MM.1S (cell line): ENCODE results near the gene MYH11.

Experiments
- DNase-seq: peaks from one replicate; pipeline ENCODE4 v3.0.0-alpha.2; 2015
- H2AFZ ChIP-seq: fragments of 300-600 bp; sonication (generic); 2 replicates; pipeline ENCODE4 v1.6.0; 2016; ENCODE audit warnings: antibody characterized with exemption, low read length
- H3F3A ChIP-seq: fragments of 300-600 bp; sonication (generic); 2 replicates; pipeline ENCODE4 v1.6.1; 2016; ENCODE audit warnings: mild to moderate bottlenecking, antibody characterized with exemption, low read length, moderate library complexity, mixed read lengths; ENCODE audit not compliant: insufficient read depth
- H3K27ac ChIP-seq: fragments of 300-600 bp; sonication (generic); 2 replicates; pipeline ENCODE4 v1.5.1; 2016; ENCODE audit warnings: mild to moderate bottlenecking, low read length
- H3K27me3 ChIP-seq: fragments of 300-600 bp; sonication (generic); replicated peaks from 2 replicates; pipeline ENCODE4 v1.6.0; 2016; ENCODE audit warnings: low read length; ENCODE audit not compliant: insufficient read depth
- H3K36me3 ChIP-seq: fragments of 300-600 bp; sonication (generic); replicated peaks from 2 replicates; pipeline ENCODE4 v1.6.1; 2016; ENCODE audit warnings: mild to moderate bottlenecking, low read length, mixed read lengths; ENCODE audit not compliant: insufficient read depth
- H3K4me1 ChIP-seq: fragments of 300-600 bp; sonication (generic); 2 replicates; pipeline ENCODE4 v1.6.1; 2016; ENCODE audit warnings: low read length, mixed read lengths
- H3K4me2 ChIP-seq: fragments of 300-600 bp; sonication (generic); 2 replicates; pipeline ENCODE4 v1.6.0; 2016; ENCODE audit warnings: low read depth, low read length
- H3K4me3 ChIP-seq: fragments of 300-600 bp; sonication (generic); 2 replicates; pipeline ENCODE4 v1.5.1; 2016; ENCODE audit warnings: low read length, mixed read lengths
- H3K79me2 ChIP-seq: fragments of 300-600 bp; sonication (generic); 2 replicates; pipeline ENCODE4 v1.6.1; 2016; ENCODE audit warnings: mixed run types, low read length, mixed read lengths
- H3K9ac ChIP-seq: fragments of 300-600 bp; sonication (generic); 2 replicates; pipeline ENCODE4 v1.6.1; 2016; ENCODE audit warnings: low read length, mixed read lengths
- H3K9me2 ChIP-seq: fragments of 300-600 bp; sonication (generic); replicated peaks from 2 replicates; pipeline ENCODE4 v1.6.1; 2016; ENCODE audit warnings: mild to moderate bottlenecking, low read length, mixed read lengths; ENCODE audit not compliant: insufficient read depth
- H3K9me3 ChIP-seq: fragments of 300-600 bp; sonication (generic); replicated peaks from 2 replicates; pipeline ENCODE4 v1.6.1; 2016; ENCODE audit warnings: mild to moderate bottlenecking, low read length, mixed read lengths; ENCODE audit not compliant: insufficient read depth
- H4K20me1 ChIP-seq: fragments of 300-600 bp; sonication (generic); 2 replicates; pipeline ENCODE4 v1.6.1; 2016; ENCODE audit warnings: mild to moderate bottlenecking, low read length, moderate library complexity, mixed read lengths; ENCODE audit not compliant: insufficient read depth
- EZH2 ChIP-seq: fragments of 300-600 bp; sonication (generic); optimal IDR thresholded peaks from 2 replicates; pipeline ENCODE3; 2017; ENCODE audit warnings: low read depth, mild to moderate bottlenecking, antibody characterized with exemption, low read length, mixed read lengths
- EZH2phosphoT487 ChIP-seq: fragments of 300-600 bp; sonication (generic); IDR thresholded peaks from 2 replicates; pipeline ENCODE4 v1.6.1; 2018; ENCODE audit warnings: antibody characterized with exemption, low read length
- TF ChIP-seq, protein P1 (sequence below): fragments of 300-600 bp; sonication (generic); IDR thresholded peaks from 2 replicates; pipeline ENCODE4 v1.5.1; 2016; ENCODE audit warnings: antibody characterized with exemption, low read length, mixed read lengths

The MYH11 gene

DNA sequence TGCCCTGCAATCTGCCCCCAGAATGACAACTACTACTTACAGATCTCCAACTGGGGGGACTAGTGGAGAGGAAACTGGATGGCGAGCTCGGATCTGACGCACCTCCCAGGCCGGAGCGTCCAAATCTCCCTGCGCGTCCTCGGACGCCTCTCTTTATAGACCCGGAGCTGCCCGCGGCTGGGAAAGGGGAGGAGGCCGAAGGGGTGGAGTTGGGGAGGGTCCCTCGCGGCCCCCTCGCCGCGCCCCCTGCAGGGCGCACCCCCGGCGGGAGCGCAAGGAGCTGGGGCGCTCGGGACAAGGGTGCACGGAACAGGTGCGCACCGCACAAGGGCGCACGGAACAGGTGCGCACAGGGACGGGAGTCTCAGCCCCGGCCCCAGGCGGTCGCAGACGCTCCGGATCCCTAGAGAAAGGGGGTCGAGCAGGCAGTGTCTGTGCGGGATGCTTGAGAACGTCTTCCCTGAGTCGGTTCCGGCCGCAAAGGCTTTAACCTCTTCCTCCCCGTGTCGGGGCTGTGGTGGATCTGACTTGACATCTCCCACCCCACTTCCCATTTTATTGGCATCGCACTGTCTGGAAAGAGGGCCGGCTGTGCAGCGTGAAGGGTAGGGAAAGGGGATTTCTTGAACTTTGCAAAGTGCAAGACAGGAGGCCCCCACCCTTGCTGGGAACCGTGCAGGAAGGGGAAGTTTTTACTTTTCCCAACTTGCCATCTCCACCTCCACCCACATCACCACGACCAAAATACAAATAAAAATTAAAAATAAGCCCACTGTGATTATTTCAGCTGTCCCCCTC is at the start of gene MYH11:
Gene MYH11, minus strand, starts transcription at position 128 of the 798 bp plus-strand sequence. CDS start 18,776 bp downstream, outside the sequence.
- Histone ChIP-seq H3K9me2 (no peaks in the 10 kb centered on the region), H3K27ac (peak within 1 kb of the TSS; percentile 36; the same call in 1 of the 2 replicates), H3K9me3 (no peaks in the 10 kb centered on the region), H2AFZ (no peak within 1 kb of the TSS), H3F3A (peaks cover 21% of the 10 kb centered on the region; the same call in 1 of the 2 replicates), H4K20me1 (no peaks in the 10 kb centered on the region), H3K79me2 (no peaks in the 10 kb centered on the region), H3K9ac (no peak within 1 kb of the TSS), H3K27me3 (peaks cover 16% of the 10 kb centered on the region), H3K4me1 (peaks cover 24% of the 10 kb centered on the region), H3K4me3 (peak within 1 kb of the TSS; percentile 16), H3K36me3 (no peaks in the 10 kb centered on the region), H3K4me2 (peak within 1 kb of the TSS; percentile 73)
- TF ChIP-seq EZH2 (no peak), EZH2phosphoT487 (no peak)
- DNase-seq = peak; percentile 12

DNA sequence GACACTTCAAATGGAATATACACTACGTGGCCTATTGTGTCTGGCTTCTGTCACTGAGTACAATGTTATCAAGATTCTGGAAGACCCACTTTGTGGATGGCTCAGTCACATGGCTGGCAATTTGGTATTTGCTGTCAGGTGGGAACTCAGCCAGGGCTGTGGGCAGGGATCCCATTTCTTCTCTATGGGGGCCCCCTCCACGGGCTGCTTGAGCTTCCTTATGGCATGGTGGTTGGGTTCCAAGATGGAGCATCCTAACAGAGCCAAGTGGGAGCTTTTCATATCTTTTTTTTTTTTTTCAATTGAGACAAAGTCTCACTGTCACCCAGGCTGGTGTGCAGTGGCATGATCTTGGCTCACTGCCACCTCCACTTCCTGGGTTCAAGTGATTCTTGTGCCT is 49.6 kb upstream of the MYH11 start:
- H3K4me2 ChIP-seq = no peak overlapping the region
- no peaks in the 10 kb centered on the region for H3K9me2 ChIP-seq
- H3K36me3 ChIP-seq = no peaks in the 10 kb centered on the region
- H3K9ac ChIP-seq = no peak overlapping the region
- no peaks in the 10 kb centered on the region for H3K27me3 ChIP-seq
- H3K4me3 ChIP-seq = no peak overlapping the region
- no peaks in the 10 kb centered on the region for H3K9me3 ChIP-seq
- H3K27ac ChIP-seq = no peak overlapping the region
- no peaks in the 10 kb centered on the region for H3K4me1 ChIP-seq
- no peaks in the 10 kb centered on the region for H3F3A ChIP-seq
- TF ChIP-seq EZH2phosphoT487 = no peak
- TF ChIP-seq, protein P1, sequence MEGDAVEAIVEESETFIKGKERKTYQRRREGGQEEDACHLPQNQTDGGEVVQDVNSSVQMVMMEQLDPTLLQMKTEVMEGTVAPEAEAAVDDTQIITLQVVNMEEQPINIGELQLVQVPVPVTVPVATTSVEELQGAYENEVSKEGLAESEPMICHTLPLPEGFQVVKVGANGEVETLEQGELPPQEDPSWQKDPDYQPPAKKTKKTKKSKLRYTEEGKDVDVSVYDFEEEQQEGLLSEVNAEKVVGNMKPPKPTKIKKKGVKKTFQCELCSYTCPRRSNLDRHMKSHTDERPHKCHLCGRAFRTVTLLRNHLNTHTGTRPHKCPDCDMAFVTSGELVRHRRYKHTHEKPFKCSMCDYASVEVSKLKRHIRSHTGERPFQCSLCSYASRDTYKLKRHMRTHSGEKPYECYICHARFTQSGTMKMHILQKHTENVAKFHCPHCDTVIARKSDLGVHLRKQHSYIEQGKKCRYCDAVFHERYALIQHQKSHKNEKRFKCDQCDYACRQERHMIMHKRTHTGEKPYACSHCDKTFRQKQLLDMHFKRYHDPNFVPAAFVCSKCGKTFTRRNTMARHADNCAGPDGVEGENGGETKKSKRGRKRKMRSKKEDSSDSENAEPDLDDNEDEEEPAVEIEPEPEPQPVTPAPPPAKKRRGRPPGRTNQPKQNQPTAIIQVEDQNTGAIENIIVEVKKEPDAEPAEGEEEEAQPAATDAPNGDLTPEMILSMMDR = no peak
- no peak for TF ChIP-seq EZH2
- no peaks in the 10 kb centered on the region for H4K20me1 ChIP-seq
- no peak for DNase-seq
- no peak overlapping the region for H2AFZ ChIP-seq
- H3K79me2 ChIP-seq = no peaks in the 10 kb centered on the region

DNA sequence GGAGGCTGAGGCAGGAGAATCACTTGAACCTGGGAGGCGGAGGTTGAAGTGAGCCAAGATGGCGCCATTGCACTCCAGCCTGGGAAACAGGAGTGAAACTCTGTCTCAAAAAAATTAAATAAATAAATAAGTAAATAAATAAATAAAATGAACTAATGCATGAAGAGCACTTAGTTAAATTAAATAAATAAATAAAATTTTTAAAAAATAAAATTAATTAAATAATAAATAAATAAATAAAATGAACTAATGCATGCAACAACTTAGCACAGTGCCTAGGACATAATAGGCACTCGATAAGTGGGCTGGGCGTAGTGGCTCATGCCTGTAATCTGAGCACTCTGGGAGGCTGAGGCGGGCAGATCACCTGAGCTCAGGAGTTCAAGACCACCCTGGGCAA is 47.1 kb upstream of the MYH11 start:
- Histone ChIP-seq H3K9me3 (no peaks in the 10 kb centered on the region), H3K27ac (no peak overlapping the region), H3K4me3 (no peak overlapping the region), H2AFZ (no peak overlapping the region), H3K4me2 (no peak overlapping the region), H3K27me3 (no peaks in the 10 kb centered on the region), H3F3A (no peaks in the 10 kb centered on the region; the same call in 1 of the 2 replicates), H3K79me2 (no peaks in the 10 kb centered on the region), H3K36me3 (no peaks in the 10 kb centered on the region), H3K9me2 (no peaks in the 10 kb centered on the region), H4K20me1 (no peaks in the 10 kb centered on the region), H3K9ac (no peak overlapping the region), H3K4me1 (peaks cover 7% of the 10 kb centered on the region)
- no peak for TF ChIP-seq EZH2
- TF ChIP-seq, protein P1 = no peak
- TF ChIP-seq EZH2phosphoT487 = no peak
- no peak for DNase-seq
